Thymus (tissue), 14 donors: Measurements from ENCODE around the gene MGST1. TPM values are rescaled to one million over a fixed set of nuclear protein-coding genes. Genes with fewer than 3 reads are reported as not detected.

Experiments used
- DNase-seq, 9 donors: peaks; one replicate each; pipeline ENCODE4 v3.0.0-alpha.2; 2013; ENCODE audit warnings: low spot score in 9 of 9, low read depth in 6 of 9, missing footprints in 1 of 9
- H3K27ac ChIP-seq, 2 donors: one replicate each; pipeline ENCODE4 v1.5.1; 2013; ENCODE audit warnings: control low read depth in 1 of 2, low read depth in 1 of 2, low read length in 1 of 2, mild to moderate bottlenecking in 1 of 2, moderate library complexity in 1 of 2
- H3K27me3 ChIP-seq, 2 donors: one replicate each; pipeline ENCODE4 v1.5.1; 2013; ENCODE audit warnings: low read length in 1 of 2; ENCODE audit not compliant: control insufficient read depth in 2 of 2, insufficient read depth in 1 of 2
- H3K36me3 ChIP-seq, 2 donors: one replicate each; pipeline ENCODE4 v1.5.1; 2013; ENCODE audit warnings: low read length in 1 of 2, mild to moderate bottlenecking in 1 of 2, moderate library complexity in 1 of 2; ENCODE audit not compliant: control insufficient read depth in 2 of 2, insufficient read depth in 2 of 2
- H3K4me1 ChIP-seq, 2 donors: one replicate each; pipeline ENCODE4 v1.5.1; 2013; ENCODE audit warnings: low read length in 2 of 2; ENCODE audit not compliant: control insufficient read depth in 2 of 2, insufficient read depth in 2 of 2
- H3K4me3 ChIP-seq, 2 donors: one replicate each; pipeline ENCODE4 v1.5.1; 2013; ENCODE audit warnings: low read length in 2 of 2, control low read depth in 1 of 2, mild to moderate bottlenecking in 1 of 2
- H3K9me3 ChIP-seq, 2 donors: one replicate each; pipeline ENCODE4 v1.5.1; 2013; ENCODE audit warnings: low read length in 1 of 2, mild to moderate bottlenecking in 1 of 2; ENCODE audit not compliant: control insufficient read depth in 2 of 2, insufficient read depth in 1 of 2
- WGBS: extraction: QIAGEN DNeasy Blood & Tissue Kit; methylation state at CpG from one replicate; pipeline ENCODE4 v1.1.7; 2013; 5-methylcytosine and 5-hydroxymethylcytosine counted together
- long read RNA-seq, 10 donors: transcript quantifications; one replicate each; lab custom pipeline, GENCODE V29; 2026
- polyA plus RNA-seq: library from polyadenylated mRNA; stranded (reverse); fragments of 200-250 nt; gene quantifications from one replicate; pipeline ENCODE4 v1.2.3, GENCODE V29; 2013
- total RNA-seq: library from RNA; stranded (reverse); fragments of 120-200 nt; gene quantifications from one replicate; pipeline ENCODE4 v1.2.4, GENCODE V29; 2013
- donor health status: healthy.

Gene MGST1, protein sequence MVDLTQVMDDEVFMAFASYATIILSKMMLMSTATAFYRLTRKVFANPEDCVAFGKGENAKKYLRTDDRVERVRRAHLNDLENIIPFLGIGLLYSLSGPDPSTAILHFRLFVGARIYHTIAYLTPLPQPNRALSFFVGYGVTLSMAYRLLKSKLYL
- total RNA-seq (2.1 TPM), polyA plus RNA-seq (76.9 TPM)
- long read RNA-seq, donor 1, partial matches to known transcripts: 0 of 2 reads
- long read RNA-seq, donor 1, other reads (novel, unspliced or antisense): 0 of 2 reads
- long read RNA-seq, donor 2: 0 reads
- long read RNA-seq, donor 3, transcript MGST1-205 (4 exons, 914 nt): major isoform, 6 of 6 reads
- long read RNA-seq, donor 3, partial matches to known transcripts: 0 of 6 reads
- long read RNA-seq, donor 3, other reads (novel, unspliced or antisense): 0 of 6 reads
- long read RNA-seq, donor 4, partial matches to known transcripts: 0 of 3 reads
- long read RNA-seq, donor 4, other reads (novel, unspliced or antisense): 0 of 3 reads
- long read RNA-seq, donor 5, transcript MGST1-205 (4 exons, 914 nt): major isoform, 9 of 15 reads
- long read RNA-seq, donor 5, transcript MGST1-219 (1 exons, 1,842 nt): minor isoform, 5 of 15 reads
- long read RNA-seq, donor 5, partial matches to known transcripts: 0 of 15 reads
- long read RNA-seq, donor 5, other reads (novel, unspliced or antisense): 0 of 15 reads
- long read RNA-seq, donor 6, transcript MGST1-205 (4 exons, 914 nt): major isoform, 9 of 12 reads
- long read RNA-seq, donor 6, partial matches to known transcripts: 0 of 12 reads
- long read RNA-seq, donor 6, other reads (novel, unspliced or antisense): 0 of 12 reads
- long read RNA-seq, donor 7, transcript MGST1-219 (1 exons, 1,842 nt): minor isoform, 6 of 16 reads
- long read RNA-seq, donor 7, transcript MGST1-205 (4 exons, 914 nt): major isoform, 10 of 16 reads
- long read RNA-seq, donor 7, partial matches to known transcripts: 0 of 16 reads
- long read RNA-seq, donor 7, other reads (novel, unspliced or antisense): 0 of 16 reads
- long read RNA-seq, donor 8: 0 reads
- long read RNA-seq, donor 9, partial matches to known transcripts: 0 of 3 reads
- long read RNA-seq, donor 9, other reads (novel, unspliced or antisense): 0 of 3 reads
- long read RNA-seq, donor 10, partial matches to known transcripts: 0 of 3 reads
- long read RNA-seq, donor 10, other reads (novel, unspliced or antisense): 0 of 3 reads

DNA sequence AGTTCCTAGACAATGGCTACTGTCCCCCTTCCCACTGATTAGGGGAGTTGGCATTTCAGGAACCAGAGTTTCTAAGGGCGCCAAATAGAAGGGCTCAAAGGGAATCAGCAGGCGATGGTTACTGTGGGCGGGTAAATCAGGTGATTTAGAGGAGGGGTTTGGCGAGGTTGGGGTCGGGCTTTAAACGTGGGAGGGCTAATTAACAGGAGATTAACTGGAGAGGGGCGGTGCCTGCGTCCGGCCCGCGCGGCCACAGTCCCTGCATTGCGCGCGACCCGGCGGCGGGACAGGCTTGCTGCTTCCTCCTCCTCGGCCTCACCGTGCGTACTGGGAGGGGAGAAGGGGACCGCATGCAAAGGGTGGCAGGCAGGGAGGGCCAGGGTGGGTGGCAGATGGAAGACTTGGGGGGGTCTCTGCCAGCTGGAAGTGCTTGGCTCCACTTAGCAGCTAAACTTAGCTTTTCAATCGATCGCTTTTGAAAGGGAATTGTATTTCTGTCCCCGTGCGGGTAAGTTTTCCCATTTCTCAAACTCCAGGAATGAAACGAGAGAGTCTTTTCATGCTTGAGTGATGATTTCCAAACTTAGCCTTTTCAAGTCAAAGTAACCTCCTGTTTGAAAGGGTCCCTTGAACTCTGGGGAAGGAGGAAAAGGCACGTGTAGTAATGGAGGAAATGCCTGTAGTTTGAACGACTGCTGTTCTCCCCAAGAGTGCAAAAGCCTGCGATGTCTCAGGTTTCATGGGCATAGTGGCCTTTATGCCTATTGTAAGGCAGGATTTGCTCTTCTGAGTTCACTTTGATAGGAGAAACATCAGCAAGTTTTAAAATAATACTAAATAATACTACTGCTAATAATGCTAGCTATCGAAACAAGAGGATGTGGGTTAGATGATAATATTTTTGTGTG lies at the start of gene MGST1:
Gene MGST1 (plus strand): TSS at position 255 of the 908 bp plus-strand sequence. CDS start 6,608 bp downstream, outside the sequence.
- peak in 2 of 9 donors; percentile 7 to 15 for DNase-seq
- Histone ChIP-seq H3K36me3 (no peaks in the 10 kb centered on the region), H3K9me3 (no peaks in the 10 kb centered on the region), H3K27ac (peak within 1 kb of the TSS; percentile 2 to 15), H3K4me1 (peaks cover 0 to 7% of the 10 kb centered on the region in 2 donors), H3K4me3 (peak within 1 kb of the TSS; percentile 15 to 37), H3K27me3 (peaks cover 0 to 5% of the 10 kb centered on the region in 2 donors)
- 5% methylated on average over 30 of the region's 31 CpGs for WGBS

- Histone ChIP-seq H3K27ac (no peak overlapping the region), H3K9me3 (no peaks in the 10 kb centered on the region), H3K36me3 (no peaks in the 10 kb centered on the region), H3K4me1 (no peaks in the 10 kb centered on the region), H3K27me3 (no peaks in the 10 kb centered on the region), H3K4me3 (no peak overlapping the region)
- WGBS: 89% methylated on average over 2 of the region's 2 CpGs
- DNase-seq: no peak
These were observed 48.0 kb upstream of the MGST1 start for GRCh38 chr12:16299403-16299802.

DNA sequence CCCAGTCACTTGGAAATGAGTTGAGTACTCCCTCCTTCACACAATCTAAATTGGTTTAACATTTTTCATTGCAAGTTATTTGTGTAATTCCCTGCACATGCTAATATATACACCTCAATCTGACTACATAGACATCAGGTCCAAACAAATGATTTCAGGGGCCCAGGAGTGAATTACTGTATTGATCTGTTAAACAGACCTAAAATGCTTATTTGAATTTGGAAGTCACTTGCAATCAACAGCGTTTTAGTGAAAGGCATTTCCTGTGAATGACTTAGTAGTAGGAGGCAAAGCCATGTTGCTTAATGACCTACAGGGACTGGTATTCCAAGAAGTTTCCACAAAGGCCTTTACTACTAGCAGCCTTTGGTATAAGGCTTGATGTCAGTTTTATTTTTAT lies 47.3 kb upstream of the MGST1 start:
- H3K4me1 ChIP-seq: no peaks in the 10 kb centered on the region
- no peaks in the 10 kb centered on the region for H3K9me3 ChIP-seq
- H3K4me3 ChIP-seq: no peak overlapping the region
- 41% methylated on average over 1 of the region's 1 CpG for WGBS
- H3K27ac ChIP-seq: no peak overlapping the region
- no peaks in the 10 kb centered on the region for H3K27me3 ChIP-seq
- no peak for DNase-seq
- H3K36me3 ChIP-seq: no peaks in the 10 kb centered on the region

DNA sequence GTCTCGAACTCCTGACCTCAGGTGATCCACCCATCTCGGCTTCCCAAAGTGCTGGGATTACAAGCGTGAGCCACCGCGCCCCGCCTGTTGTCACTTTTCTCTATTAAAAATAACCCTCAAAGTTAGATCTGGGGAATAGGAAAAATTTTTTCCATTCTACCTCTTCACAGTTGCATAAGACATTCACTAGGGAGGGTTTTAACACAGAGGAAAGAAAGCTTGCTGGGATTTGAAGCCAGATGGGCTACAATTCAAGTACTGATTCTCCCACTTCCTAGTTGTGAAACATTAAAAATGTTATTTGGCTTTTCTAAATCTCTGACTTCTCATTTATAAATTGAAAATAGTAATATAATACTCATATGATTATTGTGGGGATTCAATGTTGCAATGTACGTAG lies 46.7 kb upstream of the MGST1 start:
- whole genome bisulfite sequencing: 87% methylated on average over 7 of the region's 7 CpGs
- Histone ChIP-seq H3K36me3 (no peaks in the 10 kb centered on the region), H3K27ac (no peak overlapping the region), H3K27me3 (no peaks in the 10 kb centered on the region), H3K9me3 (no peaks in the 10 kb centered on the region), H3K4me1 (no peaks in the 10 kb centered on the region), H3K4me3 (no peak overlapping the region)
- DNase-seq: no peak

GRCh38 chr12:16303939-16304338 lies 43.5 kb upstream of the MGST1 start:
- Histone ChIP-seq H3K4me3 (no peak overlapping the region), H3K27me3 (no peaks in the 10 kb centered on the region), H3K36me3 (no peaks in the 10 kb centered on the region), H3K9me3 (no peaks in the 10 kb centered on the region), H3K27ac (no peak overlapping the region), H3K4me1 (no peaks in the 10 kb centered on the region)
- 61% methylated on average over 2 of the region's 2 CpGs for WGBS
- no peak for DNase-seq

- Histone ChIP-seq H3K36me3 (no peaks in the 10 kb centered on the region), H3K9me3 (no peaks in the 10 kb centered on the region), H3K27me3 (no peaks in the 10 kb centered on the region), H3K4me1 (no peaks in the 10 kb centered on the region), H3K27ac (no peak overlapping the region), H3K4me3 (no peak overlapping the region)
- DNase-seq: no peak
- 73% methylated on average over 3 of the region's 3 CpGs for WGBS
These were observed 39.5 kb upstream of the MGST1 start for GRCh38 chr12:16307856-16308475.

- no peaks in the 10 kb centered on the region for H3K36me3 ChIP-seq
- H3K27me3 ChIP-seq: no peaks in the 10 kb centered on the region
- WGBS: 83% methylated on average over 1 of the region's 1 CpG
- H3K27ac ChIP-seq: no peak overlapping the region
- no peak overlapping the region for H3K4me3 ChIP-seq
- H3K9me3 ChIP-seq: no peaks in the 10 kb centered on the region
- H3K4me1 ChIP-seq: no peaks in the 10 kb centered on the region
- no peak for DNase-seq
These were observed 36.5 kb upstream of the MGST1 start for GRCh38 chr12:16310934-16311333.

- no peak overlapping the region for H3K27ac ChIP-seq
- no peak overlapping the region for H3K4me3 ChIP-seq
- no peaks in the 10 kb centered on the region for H3K9me3 ChIP-seq
- WGBS: 87% methylated on average over 1 of the region's 1 CpG
- no peaks in the 10 kb centered on the region for H3K27me3 ChIP-seq
- DNase-seq: no peak
- H3K4me1 ChIP-seq: no peaks in the 10 kb centered on the region
- no peaks in the 10 kb centered on the region for H3K36me3 ChIP-seq
These were observed 24.4 kb upstream of the MGST1 start for GRCh38 chr12:16323010-16323409.
